Activated naive CD4-positive, alpha-beta T cell treated with anti-CD3 and anti-CD28 coated beads, Interleukin-2, amount 50 U/mL, for 72 hours (primary cell): Measurements from ENCODE around the gene AKT3. TPM values are rescaled to one million over a fixed set of nuclear protein-coding genes. Genes with fewer than 3 reads are reported as not detected.

Experiments
- ATAC-seq, 2 donors: fragments of 150-1000 bp; cut with Tn5 transposase; 2 replicates each; pipeline ENCODE4 v1.10.0; 2021; ENCODE audit warnings: mild to moderate bottlenecking in 2 of 2, moderate library complexity in 2 of 2
- DNase-seq, 2 donors: peaks; one replicate each; pipeline ENCODE4 v3.0.0; 2021 to 2022; ENCODE audit warnings: low spot score in 2 of 2
- H3K27ac Mint-ChIP-seq, 2 donors: one replicate each; pipeline ENCODE4 v1.8.0; 2022; ENCODE audit warnings: mild to moderate bottlenecking in 2 of 2, mixed read lengths in 2 of 2
- H3K36me3 Mint-ChIP-seq, 2 donors: one replicate each; pipeline ENCODE4 v1.8.0; 2022; ENCODE audit warnings: mixed read lengths in 2 of 2
- H3K9me3 Mint-ChIP-seq, 2 donors: one replicate each; pipeline ENCODE4 v1.8.0; 2022; ENCODE audit warnings: mixed read lengths in 2 of 2
- total RNA-seq, 2 donors: library from RNA; stranded (reverse); gene quantifications; one replicate each; pipeline ENCODE4 v1.2.3, GENCODE V29; 2022

AKT3 gene
- total RNA-seq, 2 donors from 2014 or later: 24.9 to 37.3 TPM

GRCh38 chr1:243526180-243526579 lies 323.9 kb downstream of the AKT3 start:
- H3K9me3 Mint-ChIP-seq: peaks cover 7 to 14% of the 10 kb centered on the region in 2 donors
- no peak for DNase-seq
- H3K36me3 Mint-ChIP-seq: peaks cover 14 to 22% of the 10 kb centered on the region in 2 donors
- ATAC-seq: no peak
- H3K27ac Mint-ChIP-seq: peak overlapping the region in 1 of 2 donors; percentile 69

DNA sequence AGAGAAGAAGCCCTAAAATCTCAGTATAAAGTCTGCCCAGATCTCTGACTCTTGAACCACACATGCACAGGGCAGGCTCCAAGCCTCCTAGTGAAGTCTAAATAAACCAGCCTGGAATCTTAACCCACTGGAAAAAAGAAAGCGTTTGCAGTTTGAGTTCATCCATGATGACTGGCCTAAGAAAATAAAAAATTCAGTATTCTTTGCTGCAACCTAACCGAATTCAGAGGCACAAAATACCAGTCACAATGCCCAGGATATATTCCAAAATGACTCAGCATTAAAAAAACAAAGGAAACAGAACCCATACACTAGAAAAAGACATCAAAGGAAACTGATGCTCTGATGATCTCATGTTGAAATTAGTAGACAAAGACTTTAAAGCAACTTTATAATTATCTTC lies 325.0 kb downstream of the AKT3 start:
- H3K27ac Mint-ChIP-seq: peak overlapping the region; percentile 69
- DNase-seq: no peak
- peak in 1 of 2 donors; percentile 28 for ATAC-seq
- peaks cover 8 to 18% of the 10 kb centered on the region in 2 donors for H3K36me3 Mint-ChIP-seq
- H3K9me3 Mint-ChIP-seq: peaks cover 4 to 9% of the 10 kb centered on the region in 2 donors

DNA sequence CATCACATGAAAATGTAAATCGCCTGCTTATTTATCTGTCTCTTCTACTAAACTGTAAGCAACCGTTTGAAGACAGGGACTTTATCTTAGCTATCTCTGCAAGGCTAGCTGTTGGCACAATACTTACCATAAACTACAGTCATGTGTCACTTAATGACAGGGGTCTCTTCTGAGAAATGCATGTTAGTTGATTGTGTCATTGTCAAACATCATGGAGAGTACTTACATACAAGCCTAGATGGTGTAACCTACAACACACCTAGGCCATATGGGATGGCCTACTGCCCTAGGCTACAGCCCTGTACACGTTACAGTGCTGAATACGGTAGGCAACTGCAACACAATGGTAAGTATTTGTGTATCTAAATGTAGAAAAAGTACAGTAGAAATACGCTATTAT lies 326.3 kb downstream of the AKT3 start:
- ATAC-seq: no peak
- peaks cover 4 to 12% of the 10 kb centered on the region in 2 donors for H3K36me3 Mint-ChIP-seq
- H3K27ac Mint-ChIP-seq: no peak overlapping the region
- DNase-seq: no peak
- H3K9me3 Mint-ChIP-seq: peaks cover 0 to 14% of the 10 kb centered on the region in 2 donors

DNA sequence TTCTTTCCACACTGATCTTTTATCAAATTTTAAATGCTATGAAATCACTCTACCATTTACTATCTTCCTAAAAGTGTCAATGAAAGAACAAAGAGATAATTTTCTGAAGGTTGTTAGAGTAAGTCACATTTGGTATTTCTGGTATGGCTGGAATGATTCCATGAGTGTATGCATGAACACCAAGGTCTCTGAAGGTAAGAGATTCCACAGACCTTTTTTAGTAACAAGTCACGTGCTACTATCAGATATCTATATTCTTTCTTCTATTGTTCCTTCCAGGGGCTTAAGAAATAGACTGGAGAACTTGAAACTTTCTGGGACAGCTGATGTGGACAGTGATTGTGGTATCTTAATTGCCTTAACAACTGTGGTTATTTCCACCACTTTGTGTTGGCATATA lies 329.2 kb downstream of the AKT3 start:
- ATAC-seq (no peak), DNase-seq (no peak)
- Mint-ChIP-seq H3K36me3 (peaks cover 6 to 22% of the 10 kb centered on the region in 2 donors), H3K9me3 (peaks cover 0 to 11% of the 10 kb centered on the region in 2 donors), H3K27ac (no peak overlapping the region)

- Mint-ChIP-seq H3K9me3 (peaks cover 0 to 7% of the 10 kb centered on the region in 2 donors), H3K36me3 (peaks cover 6 to 16% of the 10 kb centered on the region in 2 donors), H3K27ac (no peak overlapping the region)
- DNase-seq (no peak), ATAC-seq (peak in 1 of 2 donors; percentile 73)
Measured at GRCh38 chr1:243514927-243515326, 335.1 kb downstream of the AKT3 start.

GRCh38 chr1:243513726-243514491 lies 336.1 kb downstream of the AKT3 start:
- DNase-seq (no peak), ATAC-seq (peak; percentile 9 to 46)
- Mint-ChIP-seq H3K27ac (no peak overlapping the region), H3K9me3 (peaks cover 0 to 3% of the 10 kb centered on the region in 2 donors), H3K36me3 (peaks cover 4 to 12% of the 10 kb centered on the region in 2 donors)

- ATAC-seq: no peak
- H3K9me3 Mint-ChIP-seq: no peaks in the 10 kb centered on the region
- DNase-seq: no peak
- H3K27ac Mint-ChIP-seq: peak overlapping the region in 1 of 2 donors; percentile 32
- H3K36me3 Mint-ChIP-seq: no peaks in the 10 kb centered on the region
Measured at GRCh38 chr1:243510928-243511327, 339.1 kb downstream of the AKT3 start.

DNA sequence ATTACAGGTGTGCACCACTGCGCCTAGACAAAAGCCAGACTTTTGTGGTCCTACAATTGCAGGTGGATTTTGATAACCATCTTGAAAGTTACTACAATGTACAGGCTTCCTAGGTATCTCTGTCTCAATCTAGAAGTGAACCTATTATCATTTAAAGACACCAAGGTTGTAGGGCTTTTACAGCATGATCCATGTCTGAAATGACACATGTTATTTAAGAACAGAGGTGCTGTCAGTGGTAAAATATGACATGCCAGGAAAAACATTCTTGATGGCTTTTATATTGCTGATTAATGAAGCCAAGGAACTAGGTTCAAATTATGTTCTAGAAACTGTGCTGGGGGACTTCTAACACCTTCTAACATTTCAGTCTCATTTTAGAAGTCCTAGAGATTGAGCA lies 341.1 kb downstream of the AKT3 start:
- no peaks in the 10 kb centered on the region for H3K9me3 Mint-ChIP-seq
- no peak overlapping the region for H3K27ac Mint-ChIP-seq
- DNase-seq (no peak), ATAC-seq (no peak)
- H3K36me3 Mint-ChIP-seq: no peaks in the 10 kb centered on the region

DNA sequence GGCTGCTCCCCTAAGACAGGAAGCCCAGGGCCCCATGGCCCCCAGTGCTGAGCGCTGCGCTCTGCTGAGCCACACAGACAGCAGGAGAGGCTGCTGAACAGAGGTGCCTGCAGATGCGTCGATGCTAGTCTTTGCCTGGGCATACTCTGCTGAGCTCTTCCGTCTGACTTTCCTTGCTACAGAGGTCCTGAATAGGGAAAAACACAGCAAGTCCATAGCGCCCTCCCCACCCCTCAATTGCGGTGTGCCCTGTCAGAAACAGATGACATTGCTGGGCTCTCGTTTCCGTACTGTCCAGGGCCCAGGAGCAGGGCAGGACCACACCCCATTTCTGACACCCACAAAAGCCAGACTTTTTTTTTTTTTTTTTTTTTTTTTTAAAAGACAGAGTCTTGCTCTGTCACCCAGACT lies 341.7 kb downstream of the AKT3 start:
- no peaks in the 10 kb centered on the region for H3K9me3 Mint-ChIP-seq
- H3K36me3 Mint-ChIP-seq: no peaks in the 10 kb centered on the region
- ATAC-seq (peak; percentile 69 to 76), DNase-seq (no peak)
- H3K27ac Mint-ChIP-seq: no peak overlapping the region

- no peak for ATAC-seq
- H3K27ac Mint-ChIP-seq: no peak overlapping the region
- DNase-seq: no peak
- H3K9me3 Mint-ChIP-seq: no peaks in the 10 kb centered on the region
- H3K36me3 Mint-ChIP-seq: no peaks in the 10 kb centered on the region
Measured at GRCh38 chr1:243507672-243508302, 342.3 kb downstream of the AKT3 start.

- H3K36me3 Mint-ChIP-seq: no peaks in the 10 kb centered on the region
- DNase-seq (no peak), ATAC-seq (no peak)
- no peaks in the 10 kb centered on the region for H3K9me3 Mint-ChIP-seq
- no peak overlapping the region for H3K27ac Mint-ChIP-seq
Measured at GRCh38 chr1:243507001-243507671, 342.9 kb downstream of the AKT3 start.

- DNase-seq: no peak
- H3K36me3 Mint-ChIP-seq: no peaks in the 10 kb centered on the region
- peak overlapping the region; percentile 12 to 44 for H3K27ac Mint-ChIP-seq
- no peaks in the 10 kb centered on the region for H3K9me3 Mint-ChIP-seq
- no peak for ATAC-seq
Measured at GRCh38 chr1:243505986-243506689, 343.9 kb downstream of the AKT3 start.

DNA sequence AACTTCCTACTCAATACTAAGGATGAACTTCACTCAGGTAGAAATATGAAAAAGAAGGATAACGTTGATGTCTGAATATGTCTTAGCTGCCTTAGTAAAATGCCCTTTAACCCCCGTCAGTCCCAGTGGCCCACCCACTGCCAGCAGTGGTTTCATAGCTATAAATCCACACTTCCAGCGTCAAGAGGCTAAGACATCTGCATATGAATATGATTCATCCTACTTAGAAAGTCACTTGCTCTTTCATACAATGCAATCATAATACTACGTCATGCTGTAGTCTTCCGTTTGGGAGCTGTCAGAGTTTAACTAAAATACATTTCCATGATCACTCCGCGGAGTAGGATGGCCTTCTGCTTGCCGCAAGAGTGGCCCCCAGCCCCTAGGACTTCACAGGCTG lies 346.9 kb downstream of the AKT3 start:
- no peaks in the 10 kb centered on the region for H3K36me3 Mint-ChIP-seq
- ATAC-seq: no peak
- no peaks in the 10 kb centered on the region for H3K9me3 Mint-ChIP-seq
- no peak overlapping the region for H3K27ac Mint-ChIP-seq
- DNase-seq: no peak

- peaks cover 0 to 9% of the 10 kb centered on the region in 2 donors for H3K36me3 Mint-ChIP-seq
- no peak overlapping the region for H3K27ac Mint-ChIP-seq
- no peak for DNase-seq
- ATAC-seq: no peak
- no peaks in the 10 kb centered on the region for H3K9me3 Mint-ChIP-seq
Measured at GRCh38 chr1:243501002-243501401, 349.0 kb downstream of the AKT3 start.

- Mint-ChIP-seq H3K36me3 (peaks cover 0 to 11% of the 10 kb centered on the region in 2 donors), H3K9me3 (no peaks in the 10 kb centered on the region), H3K27ac (no peak overlapping the region)
- DNase-seq (no peak), ATAC-seq (no peak)
Measured at GRCh38 chr1:243500512-243500911, 349.5 kb downstream of the AKT3 start.

GRCh38 chr1:243499711-243500110 lies 350.3 kb downstream of the AKT3 start:
- DNase-seq (no peak), ATAC-seq (no peak)
- H3K9me3 Mint-ChIP-seq: no peaks in the 10 kb centered on the region
- H3K27ac Mint-ChIP-seq: no peak overlapping the region
- H3K36me3 Mint-ChIP-seq: peaks cover 0 to 11% of the 10 kb centered on the region in 2 donors

DNA sequence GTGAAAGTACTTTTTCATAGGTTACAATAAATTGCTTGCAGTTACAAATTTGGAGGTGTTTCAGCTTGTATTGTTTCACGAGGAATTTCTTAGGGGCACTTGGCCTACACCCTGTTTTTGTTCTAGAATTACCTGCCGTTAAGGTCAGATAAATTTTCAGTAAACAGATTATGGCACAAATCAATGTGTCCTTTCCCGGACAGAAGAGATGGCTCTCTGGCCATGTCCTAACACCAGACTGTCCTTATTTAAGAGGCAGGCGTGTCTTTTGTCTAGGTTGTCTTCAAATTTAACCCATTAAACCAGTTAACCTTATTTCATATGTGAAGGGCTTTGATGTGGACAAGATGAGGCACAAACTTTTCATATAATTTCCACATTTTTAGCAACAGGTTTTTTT lies 350.8 kb downstream of the AKT3 start:
- no peak for DNase-seq
- Mint-ChIP-seq H3K27ac (no peak overlapping the region), H3K9me3 (no peaks in the 10 kb centered on the region), H3K36me3 (peaks cover 0 to 11% of the 10 kb centered on the region in 2 donors)
- ATAC-seq: no peak
